ENCODE data around the gene FCHO1.
"Not testable (repeated sequence)": the region's sequence is repeated elsewhere in the genome, so short reads cannot be mapped to it uniquely, and the experiment has no call there.

FCHO1 gene

DNA sequence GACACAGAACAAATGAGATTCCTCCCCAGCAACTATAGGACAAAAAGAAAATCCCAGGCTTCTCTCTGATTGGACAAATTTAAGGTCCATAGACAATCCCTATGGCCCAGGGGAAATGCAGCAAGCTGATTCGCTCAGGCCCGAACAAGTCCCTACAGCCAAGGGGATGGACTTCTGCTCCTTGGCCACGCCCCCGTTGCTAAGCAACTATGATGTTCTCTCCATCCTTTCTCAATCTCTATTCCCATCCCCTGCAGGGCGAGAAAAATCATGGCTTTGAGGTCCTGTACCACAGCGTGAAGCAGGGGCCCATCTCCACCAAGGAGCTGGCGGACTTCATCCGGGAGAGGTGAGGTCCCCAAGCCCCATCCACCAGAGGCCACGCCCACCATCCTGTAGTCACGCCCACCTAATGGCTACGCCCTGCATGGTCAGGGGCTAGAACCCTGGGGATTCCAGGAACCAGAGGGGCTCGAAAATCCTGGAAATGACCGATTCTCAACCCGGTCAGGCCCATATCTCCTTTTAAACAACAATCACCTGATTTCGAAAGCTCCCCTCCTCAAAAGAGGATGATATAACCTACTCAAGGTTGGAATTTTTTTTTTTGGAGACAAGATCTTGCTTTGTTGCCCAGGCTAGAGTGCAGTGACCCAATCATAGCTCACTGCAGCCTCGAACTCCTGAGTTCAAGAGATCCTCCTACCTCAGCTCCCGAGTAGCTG, 11.4 kb downstream of the FCHO1 start:
- DNase-seq (ENCODE audit: low spot score) = no peak

DNA sequence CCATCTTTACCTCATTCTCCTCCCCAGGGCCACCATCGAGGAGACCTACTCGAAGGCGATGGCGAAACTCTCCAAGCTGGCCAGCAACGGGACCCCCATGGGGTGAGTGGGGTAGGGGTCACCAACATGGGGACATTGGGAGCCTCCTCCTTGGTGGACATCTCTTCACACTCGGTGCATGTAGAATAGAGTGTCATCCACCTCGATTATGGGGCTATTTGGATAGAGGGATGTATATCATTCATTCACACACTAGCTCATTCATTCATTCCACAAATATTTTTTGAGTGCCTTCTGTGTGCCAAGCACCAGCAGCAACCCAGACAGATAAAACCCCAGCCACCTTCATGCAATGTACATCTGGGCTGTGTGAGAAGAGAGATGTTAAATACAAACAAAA, 13.1 kb downstream of the FCHO1 start:
- no peak for DNase-seq (ENCODE audit: low spot score)

DNA sequence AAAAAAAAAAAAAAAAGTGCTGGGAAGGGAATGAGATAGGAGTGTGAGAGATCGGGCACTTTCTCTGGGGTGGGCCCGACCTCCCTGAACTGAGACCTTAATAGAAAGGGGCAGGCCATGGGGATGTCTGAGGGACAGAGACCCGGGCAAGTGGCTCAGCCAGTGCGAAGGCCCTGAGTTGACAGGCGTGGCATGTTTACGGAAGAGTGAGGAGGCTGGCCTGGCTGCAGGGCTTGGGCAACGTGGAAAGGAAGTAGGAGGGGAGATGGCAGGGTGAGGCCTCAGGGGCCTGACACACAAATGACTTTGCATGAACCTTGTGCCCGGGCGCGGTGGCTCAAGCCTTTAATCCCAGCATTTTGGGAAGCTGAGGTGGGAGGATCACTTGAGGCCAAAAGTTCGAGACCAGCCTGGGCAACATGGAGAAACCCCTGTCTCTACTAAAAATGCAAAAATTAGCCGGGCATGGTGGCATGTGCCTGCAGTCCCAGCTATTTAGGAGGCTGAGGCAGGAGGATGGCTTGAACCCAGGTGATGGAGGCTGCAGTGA, 13.9 kb downstream of the FCHO1 start:
- peak; percentile 69 for DNase-seq (ENCODE audit: low spot score)

DNA sequence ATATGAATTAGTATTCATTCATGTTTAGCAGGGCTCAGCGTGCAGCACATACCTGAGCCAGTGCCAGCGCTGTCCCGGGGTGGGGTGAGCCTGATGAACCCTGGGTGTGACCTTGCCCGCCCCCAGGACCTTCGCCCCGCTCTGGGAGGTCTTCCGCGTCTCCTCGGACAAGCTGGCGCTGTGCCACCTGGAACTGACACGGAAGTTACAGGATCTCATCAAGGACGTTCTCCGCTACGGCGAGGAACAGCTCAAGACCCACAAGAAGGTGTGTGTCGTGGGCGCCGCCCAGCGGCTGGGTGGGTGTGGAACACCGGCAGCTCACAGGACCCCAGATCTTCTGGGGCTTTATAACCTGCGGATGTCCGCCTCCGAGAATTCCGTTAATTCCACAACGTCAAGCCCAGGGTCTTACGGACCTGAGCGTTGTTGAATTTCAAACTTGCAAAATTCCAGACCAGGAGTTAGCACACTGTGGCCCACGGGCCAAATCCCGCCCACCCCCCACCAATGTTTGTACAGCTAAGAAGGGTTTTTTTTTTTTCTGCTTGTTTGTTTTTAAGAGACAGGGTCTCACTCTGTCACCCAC, 15.4 kb downstream of the FCHO1 start:
- peak; percentile 86 for DNase-seq (ENCODE audit: low spot score)

DNA sequence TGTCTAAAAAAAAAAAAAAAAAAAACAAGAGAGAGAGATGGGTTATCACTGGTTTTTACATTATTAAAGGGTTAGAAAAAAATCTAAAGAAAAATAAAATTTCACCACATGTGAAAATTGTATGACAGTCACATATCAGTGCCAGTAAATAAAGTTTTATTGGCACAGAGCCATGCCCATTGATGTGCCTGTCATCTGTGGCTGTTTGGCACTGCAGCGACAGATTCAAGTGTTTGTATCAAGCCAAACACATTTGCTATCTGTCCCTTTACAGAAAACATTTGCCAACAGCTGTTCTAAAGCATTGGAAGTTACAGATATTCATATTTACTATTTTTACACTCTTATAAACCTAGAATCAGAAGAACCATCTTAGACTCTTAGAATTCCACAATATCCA, 16.3 kb downstream of the FCHO1 start:
- no peak for DNase-seq (ENCODE audit: low spot score)

DNA sequence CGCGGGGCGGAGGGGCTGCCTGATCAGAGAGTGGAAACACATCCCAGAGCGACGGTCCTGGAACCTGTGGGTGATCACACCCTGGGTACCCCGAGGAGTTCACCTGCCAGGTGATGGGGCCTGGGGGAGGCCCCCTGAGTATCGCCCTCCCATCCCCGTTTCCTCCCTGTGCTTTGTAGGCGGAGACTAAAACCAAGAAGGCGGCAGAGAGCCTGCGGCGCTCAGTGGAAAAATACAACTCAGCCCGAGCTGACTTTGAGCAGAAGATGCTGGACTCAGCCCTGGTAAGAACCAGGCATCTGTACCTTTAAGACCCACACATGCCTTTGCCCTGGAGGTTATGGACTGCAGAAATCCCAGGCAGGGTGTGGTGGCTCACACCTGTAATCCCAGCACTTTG, 19.3 kb downstream of the FCHO1 start:
- no peak for DNase-seq (ENCODE audit: low spot score)

DNA sequence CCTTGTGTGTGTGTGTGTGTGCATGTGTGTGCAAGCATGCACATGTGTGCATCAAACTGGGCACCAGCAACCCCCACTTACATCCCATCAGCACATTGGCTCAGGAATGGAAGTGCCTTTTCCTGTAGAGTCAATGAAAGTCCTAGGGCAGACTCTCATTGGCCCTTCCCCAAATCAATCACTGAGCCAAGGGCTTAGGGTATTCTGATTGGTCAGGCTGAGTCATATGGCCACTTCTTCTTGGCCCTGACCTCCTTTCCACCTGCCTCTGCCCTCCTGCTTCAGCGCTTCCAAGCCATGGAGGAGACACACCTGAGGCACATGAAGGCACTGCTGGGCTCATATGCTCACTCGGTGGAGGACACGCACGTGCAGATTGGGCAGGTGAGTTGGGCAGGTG, 20.9 kb downstream of the FCHO1 start:
- DNase-seq (ENCODE audit: low spot score) = no peak

DNA sequence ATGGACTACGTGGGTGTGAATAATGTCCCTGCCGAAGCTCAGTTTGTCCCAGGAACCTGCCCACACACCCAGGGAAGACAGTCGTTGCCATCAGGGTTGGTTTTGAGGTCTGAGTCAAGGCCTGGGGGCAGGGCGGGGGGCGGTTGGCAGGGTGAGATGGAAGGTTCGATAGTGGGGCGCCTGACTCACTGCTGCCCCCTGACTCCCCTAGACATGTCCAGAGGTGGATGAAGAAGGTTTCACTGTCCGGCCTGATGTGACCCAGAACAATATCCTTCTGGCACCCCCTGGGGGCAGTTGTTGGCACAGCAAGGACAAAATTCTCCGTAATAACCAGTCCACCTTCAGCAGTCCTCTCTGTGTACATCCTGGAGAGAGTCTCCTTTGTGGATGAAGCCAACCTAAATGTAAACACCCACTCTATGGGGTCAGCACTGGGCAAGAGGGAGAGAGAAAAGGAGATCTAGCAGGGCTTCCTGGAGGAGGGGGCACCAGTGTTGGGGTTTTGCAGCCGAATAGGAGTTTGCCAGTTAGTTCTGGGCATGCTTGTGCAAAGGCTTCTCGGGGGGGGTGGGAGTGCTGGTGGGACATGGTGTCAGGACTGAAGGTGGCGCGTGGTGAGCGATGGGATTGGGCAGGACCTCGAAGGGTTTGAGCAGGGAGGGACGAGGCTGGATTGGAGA, 24.1 kb downstream of the FCHO1 start:
- no peak for DNase-seq (ENCODE audit: low spot score)

DNA sequence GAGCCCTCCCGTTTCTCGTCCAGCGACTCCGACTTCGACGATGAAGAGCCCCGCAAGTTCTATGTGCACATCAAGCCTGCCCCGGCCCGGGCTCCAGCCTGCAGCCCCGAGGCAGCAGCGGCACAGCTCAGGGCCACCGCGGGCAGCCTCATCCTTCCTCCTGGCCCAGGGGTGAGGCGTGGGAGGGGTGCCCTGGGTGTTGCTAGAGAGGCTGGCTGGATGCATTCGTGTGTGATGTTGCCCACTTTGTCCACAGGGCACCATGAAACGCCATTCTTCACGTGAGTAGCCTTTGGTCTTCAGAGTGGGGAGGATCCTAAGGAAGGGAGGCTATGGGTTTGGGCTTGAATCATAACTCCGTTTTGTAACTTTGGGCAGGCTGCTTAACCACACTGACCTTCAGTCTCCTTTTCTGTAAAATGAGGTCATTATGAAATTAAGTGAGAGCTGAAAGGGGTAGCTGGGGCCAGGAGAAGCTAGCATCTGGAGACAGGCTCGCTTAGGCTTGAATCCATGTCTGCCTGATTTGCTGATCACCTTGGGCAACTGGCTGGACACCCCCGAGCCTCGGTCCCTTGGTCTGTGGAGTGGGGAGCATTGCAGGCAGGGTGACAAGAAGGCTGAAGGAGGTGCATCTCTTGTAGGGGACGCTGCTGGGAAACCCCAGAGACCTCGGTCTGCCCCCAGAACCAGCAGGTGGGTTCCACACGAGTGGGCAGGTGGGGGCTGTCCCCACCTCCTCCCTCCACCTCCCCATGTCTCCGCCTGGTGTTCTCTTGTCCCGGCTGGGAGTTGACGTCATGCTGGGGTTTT, 24.9 kb downstream of the FCHO1 start:
- DNase-seq (ENCODE audit: low spot score) = no peak

DNA sequence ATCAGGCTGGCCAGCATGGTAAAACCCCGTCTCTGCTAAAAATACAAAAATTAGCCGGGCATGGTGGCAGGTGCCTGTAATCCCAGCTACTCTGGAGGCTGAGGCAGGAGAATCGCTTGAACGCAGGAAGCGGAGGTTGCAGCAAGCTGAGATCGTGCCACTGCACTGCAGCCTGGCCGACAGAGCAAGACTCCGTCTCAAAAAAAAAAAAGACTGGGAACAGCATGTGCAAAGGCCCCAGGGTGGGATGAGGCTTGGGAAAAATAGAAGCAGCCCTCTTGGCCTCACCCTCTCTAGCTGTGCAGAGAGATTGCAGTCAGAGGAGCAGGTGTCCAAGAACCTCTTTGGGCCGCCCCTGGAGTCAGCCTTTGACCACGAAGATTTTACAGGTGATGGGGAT, 26.6 kb downstream of the FCHO1 start:
- DNase-seq (ENCODE audit: low spot score) = not testable (repeated sequence)

DNA sequence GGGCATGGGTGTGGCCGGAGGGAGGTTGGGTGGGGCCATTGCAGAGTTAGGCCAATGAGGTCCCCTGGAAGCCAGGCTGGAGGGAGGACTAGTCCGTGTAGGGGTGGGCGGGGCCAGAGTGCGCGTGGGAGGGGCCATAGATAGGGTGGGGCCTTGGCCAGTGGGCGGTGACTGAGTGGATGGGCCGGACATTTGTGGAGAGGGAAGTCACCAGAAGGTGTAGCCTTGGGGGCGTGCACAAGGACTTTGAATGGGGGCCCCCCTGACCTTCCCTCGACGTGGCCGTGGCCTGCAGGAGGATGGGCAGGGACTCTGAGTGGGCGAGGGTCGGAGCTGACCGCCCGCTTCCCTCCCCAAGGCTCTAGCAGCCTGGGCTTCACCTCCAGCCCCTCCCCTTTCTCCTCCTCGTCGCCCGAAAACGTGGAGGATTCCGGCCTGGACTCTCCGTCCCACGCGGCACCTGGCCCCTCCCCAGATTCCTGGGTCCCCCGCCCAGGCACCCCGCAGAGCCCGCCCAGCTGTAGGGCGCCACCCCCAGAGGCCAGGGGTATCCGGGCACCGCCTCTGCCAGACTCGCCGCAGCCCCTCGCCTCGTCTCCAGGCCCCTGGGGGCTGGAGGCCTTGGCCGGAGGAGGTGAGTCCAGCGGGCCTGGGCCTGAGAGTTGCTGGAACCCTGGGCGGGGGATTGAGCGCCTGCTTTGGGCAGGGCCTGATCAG, 27.1 kb downstream of the FCHO1 start:
- no peak for DNase-seq (ENCODE audit: low spot score)

DNA sequence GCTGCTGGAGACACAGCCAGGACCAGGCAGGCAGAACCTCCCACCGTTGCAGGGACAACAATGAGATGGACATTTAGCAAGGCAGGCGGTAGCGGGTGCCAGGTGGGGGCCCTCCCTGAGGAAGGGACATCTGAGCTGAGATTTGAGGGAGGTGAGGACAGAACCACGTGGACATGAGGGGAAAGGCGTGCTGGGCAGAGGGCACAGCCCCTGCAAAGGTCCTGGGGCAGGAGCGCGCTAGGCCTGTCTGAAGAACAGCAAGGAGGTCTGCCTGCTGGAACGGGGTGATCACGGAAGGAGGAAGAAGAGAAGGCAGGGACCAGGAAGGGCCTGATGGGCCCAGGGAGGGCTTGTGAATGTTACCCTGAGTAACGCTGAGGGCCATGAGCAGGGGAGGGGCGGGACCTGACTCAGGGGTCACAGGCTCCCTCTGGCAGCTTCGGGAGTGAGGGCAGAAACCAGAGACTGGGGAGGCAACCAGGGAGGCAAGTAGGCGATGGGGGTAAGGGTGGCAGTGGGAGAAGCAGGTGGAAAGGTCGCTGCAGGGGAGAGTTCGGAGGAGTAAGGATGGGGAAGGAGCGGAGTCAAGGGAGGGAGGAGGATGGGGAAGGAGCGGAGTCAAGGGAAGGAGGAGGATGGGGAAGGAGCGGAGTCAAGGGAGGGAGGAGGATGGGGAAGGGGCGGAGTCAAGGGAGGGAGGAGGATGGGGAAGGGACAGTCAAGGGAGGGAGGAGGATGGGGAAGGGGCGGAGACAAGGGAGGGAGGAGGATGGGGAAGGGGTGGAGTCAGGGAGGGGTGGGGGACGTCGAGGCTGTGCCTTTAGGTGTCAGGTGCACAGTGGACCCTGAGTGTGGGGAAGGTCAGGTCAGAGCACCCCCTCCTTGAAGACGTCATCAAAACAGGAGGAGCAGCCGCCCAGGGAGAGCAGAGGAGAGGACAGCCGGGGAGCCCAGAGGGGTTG, 28.0 kb downstream of the FCHO1 start:
- no peak for DNase-seq (ENCODE audit: low spot score)

DNA sequence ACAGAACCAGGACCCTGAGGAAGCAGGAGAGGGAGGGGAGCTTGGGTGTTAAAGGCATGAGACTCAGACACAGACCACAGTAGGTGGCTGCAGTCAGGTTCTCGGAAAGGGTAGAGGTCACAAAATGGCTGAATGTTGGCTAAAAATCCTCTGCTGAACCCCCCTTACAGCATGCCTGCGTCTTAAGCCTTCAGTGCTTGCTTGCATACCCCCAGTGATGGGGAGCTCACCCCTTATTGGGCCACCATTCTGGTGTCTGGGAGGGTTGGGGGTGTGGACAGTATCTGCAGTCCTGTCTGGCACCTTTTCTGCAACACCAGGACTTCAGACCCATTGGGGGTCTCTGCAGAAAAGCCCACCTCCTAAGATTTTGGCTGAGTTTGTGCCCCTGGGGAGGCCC, 29.5 kb downstream of the FCHO1 start:
- no peak for DNase-seq (ENCODE audit: low spot score)

DNA sequence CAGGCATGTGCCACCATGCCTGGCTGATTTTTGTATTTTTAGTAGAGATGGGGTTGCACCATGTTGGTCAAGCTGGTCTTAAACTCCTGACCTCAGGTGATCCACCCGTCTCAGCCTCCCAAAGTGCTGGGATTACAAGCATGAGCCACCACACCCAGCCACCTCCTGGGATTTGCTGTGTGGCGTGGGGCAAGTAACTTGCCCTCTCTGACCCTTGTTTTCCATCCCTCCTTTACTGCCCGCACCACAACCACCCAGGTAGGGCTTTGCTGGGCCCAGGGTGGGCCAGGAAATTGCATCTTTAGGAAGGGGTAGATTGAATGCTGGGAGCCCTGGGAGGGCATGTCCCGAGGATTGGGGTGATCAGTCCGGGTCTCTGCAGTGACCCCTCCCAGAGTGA, 32.4 kb downstream of the FCHO1 start:
- DNase-seq (ENCODE audit: low spot score) = not testable (repeated sequence)

DNA sequence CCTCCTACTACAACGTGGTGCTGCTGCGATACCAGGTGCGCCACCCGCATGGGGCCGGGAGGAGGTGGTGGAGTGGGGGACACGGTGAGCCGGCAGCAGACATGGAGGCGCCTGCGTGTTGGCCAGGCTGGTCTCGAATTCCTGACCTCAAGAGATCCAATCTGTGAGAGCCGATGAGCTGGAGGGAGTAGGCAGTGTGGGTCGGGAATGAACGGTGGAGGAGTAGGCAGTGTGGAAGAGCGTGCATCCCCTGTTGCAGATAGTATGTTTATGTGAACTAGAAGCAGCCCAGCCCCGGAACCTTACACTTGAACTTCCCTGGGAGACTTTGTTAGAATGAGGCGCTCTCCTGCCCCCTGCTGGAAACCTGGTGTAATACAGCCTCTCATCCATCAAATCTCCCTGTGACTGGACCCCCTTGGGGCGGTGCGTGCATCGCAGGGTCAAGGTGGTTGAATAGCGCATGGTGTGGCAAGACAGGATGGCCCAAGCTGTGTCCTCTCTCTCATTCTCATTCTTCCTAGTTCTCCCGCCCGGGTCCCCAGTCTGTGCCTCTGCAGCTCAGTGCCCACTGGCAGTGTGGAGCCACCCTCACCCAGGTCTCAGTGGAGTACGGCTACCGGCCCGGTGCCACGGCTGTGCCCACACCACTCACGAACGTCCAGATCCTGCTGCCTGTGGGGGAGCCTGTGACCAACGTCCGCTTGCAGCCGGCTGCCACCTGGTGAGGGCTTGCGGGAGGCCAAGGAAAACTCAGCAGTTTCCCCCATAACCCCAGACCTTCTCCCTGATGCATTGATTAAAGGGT, 33.1 kb downstream of the FCHO1 start:
- peak; percentile 62 for DNase-seq (ENCODE audit: low spot score)

DNA sequence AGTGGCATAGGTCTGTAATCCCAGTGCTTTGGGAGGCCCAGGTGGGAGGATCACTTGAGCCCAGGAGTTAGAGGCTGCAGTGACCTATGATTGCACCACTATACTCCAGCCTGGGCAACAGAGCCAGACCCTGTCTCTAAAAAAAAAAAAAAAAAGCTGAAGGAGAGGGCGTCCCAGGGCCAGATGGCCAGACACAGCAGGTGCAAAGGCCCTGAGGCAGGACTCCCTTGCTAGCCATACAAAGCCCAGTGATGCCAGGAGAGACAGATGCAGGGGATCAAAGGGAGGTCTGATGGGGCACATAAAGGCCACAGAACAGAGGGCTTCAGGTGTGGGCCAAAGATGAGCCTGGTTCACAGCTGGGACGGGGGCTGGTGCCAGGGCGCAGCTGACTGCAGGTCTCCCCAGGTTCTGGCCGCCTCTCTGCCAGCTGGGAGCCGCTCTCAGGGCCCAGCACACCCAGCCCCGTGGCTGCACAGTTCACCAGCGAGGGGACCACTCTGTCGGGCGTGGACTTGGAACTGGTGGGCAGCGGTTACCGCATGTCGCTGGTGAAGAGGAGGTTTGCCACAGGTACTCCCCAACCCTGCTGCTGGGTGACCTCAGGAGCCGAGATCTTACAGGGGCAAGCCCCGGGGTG, 36.1 kb downstream of the FCHO1 start:
- no peak for DNase-seq (ENCODE audit: low spot score)

DNA sequence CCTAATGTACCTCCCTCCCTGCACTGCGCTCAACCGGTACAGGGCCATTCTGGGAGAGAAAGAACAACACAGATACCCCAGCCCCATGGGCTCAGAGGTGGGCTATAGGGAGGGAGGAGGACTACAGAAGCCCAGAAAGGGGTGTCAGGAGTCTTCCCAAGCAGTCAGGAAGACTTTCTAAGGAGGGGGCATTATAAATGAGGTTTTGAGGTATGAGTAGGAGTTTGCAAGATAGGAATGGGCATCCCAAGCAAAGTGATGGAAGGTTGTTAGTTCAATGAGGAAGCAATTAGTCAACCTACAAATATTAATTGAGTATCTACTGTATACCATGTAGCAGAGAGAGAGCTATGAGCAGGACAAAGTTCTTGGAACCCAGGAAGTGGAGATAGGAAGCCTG, 37.4 kb downstream of the FCHO1 start:
- DNase-seq (ENCODE audit: low spot score) = no peak

DNA sequence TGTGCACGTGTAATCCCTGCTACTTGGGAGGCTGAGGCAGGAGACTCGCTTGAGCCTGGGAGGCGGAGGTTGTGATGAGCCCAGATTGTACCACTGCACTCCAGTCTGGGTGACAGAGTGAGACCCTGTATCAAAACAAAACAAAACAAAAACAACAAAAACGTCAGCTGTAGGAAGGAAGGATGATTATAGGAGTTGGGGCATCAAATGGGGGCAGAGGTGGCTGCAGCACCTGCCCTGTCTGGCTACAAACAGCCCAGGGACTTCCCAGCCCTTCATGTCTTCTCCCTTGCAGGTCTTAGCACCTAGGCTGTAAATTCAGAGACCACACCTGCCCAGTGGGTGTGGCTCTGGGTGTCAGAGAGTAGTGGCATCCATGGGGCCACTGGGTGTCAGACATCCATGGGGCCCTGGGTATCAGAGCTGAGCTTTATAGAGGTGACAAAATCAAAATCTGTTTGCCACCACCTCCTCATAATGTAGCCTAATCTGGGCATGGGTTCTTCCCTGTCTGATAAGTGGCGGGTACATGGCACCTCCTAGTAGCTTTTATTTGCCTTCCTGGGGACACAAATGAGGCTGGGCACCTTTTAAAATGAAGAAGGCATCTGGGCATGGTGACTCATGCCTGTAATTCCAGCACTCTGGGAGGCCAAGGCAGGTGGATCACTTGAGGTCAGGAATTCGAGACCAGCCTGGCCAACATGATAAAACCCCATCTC, 38.9 kb downstream of the FCHO1 start:
- no peak for DNase-seq (ENCODE audit: low spot score)

DNA sequence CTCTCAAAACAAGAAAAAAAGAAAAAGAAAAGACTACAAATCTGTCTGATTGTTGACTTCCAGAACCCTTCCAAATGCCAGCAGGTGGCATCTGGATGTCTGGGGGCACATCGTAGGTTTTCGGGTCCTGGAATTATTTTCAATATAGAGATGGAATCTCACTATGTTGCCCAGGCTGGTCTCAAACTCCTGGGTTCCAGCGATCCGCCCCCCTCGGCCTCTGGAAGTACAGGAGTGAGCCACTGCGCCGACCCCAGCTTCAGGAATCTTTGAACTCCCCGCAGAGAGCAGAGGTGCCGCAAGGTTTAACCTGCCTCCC, 43.1 kb downstream of the FCHO1 start:
- DNase-seq (ENCODE audit: low spot score) = no peak

All from kidney capillary endothelial cell (primary cell).